ENCODE results near the gene AHR. TPM values are rescaled to one million over a fixed set of nuclear protein-coding genes. Genes with fewer than 3 reads are reported as not detected.

Gene AHR
- total and polyA plus RNA-seq, 2 donors (not counting 3 experiments of a cell fraction or from before 2014, with no cell fraction given), result 4.8 to 31.8 TPM

Small RNA genes lying within 50 kb of the gene (small RNA-seq; reads per million reads assigned to genes)
- not detected for gene RF00092 (ENCODE audit: insufficient read depth, insufficient read length, low read depth, low replicate concordance)

Data from endothelial cell of umbilical vein (primary cell).